Measurements from ENCODE around the gene PPP1R10.
A peak's percentile ranks its signal among the peaks of the same experiment; 100 is the strongest.
"Not testable (repeated sequence)": the region's sequence is repeated elsewhere in the genome, so short reads cannot be mapped to it uniquely, and the experiment has no call there.

PPP1R10 gene

GRCh38 chr6:30599625-30600324 lies 17.3 kb downstream of the PPP1R10 start:
- peaks cover 70% of the 10 kb centered on the region for H3K36me3 Mint-ChIP-seq (ENCODE audit: low read depth)
- H3K27ac Mint-ChIP-seq, result no peak overlapping the region
- no peak overlapping the region for H3K4me3 Mint-ChIP-seq
- no peaks in the 10 kb centered on the region for H3K27me3 Mint-ChIP-seq
- intact Hi-C loops (cut with micrococcal nuclease), result loop anchor here (5.0 kb wide), 1 partner anchor 57 kb away; no protein-coding TSS in a partner anchor
- H3K4me1 Mint-ChIP-seq (ENCODE audit: low read depth), result peaks cover 21% of the 10 kb centered on the region
- no peaks in the 10 kb centered on the region for H3K9me3 Mint-ChIP-seq

GRCh38 chr6:30598912-30599624 lies 18.0 kb downstream of the PPP1R10 start:
- H3K36me3 Mint-ChIP-seq (ENCODE audit: low read depth), result peaks cover 70% of the 10 kb centered on the region
- peaks cover 21% of the 10 kb centered on the region for H3K4me1 Mint-ChIP-seq (ENCODE audit: low read depth)
- H3K9me3 Mint-ChIP-seq, result no peaks in the 10 kb centered on the region
- H3K27me3 Mint-ChIP-seq, result no peaks in the 10 kb centered on the region
- intact Hi-C loops (cut with micrococcal nuclease), result loop anchor here (5.0 kb wide), 1 partner anchor 57 kb away; no protein-coding TSS in a partner anchor
- no peak overlapping the region for H3K4me3 Mint-ChIP-seq
- peak overlapping the region; percentile 52 for H3K27ac Mint-ChIP-seq

GRCh38 chr6:30597315-30598144 lies 19.5 kb downstream of the PPP1R10 start:
- H3K36me3 Mint-ChIP-seq (ENCODE audit: low read depth), result peaks cover 70% of the 10 kb centered on the region

GRCh38 chr6:30592287-30592686 lies 24.8 kb downstream of the PPP1R10 start:
- Mint-ChIP-seq H3K27me3 (no peaks in the 10 kb centered on the region), H3K36me3 (ENCODE audit: low read depth) (peaks cover 96% of the 10 kb centered on the region), H3K9me3 (no peaks in the 10 kb centered on the region), H3K4me1 (ENCODE audit: low read depth) (no peaks in the 10 kb centered on the region), H3K27ac (no peak overlapping the region), H3K4me3 (no peak overlapping the region)
- intact Hi-C loops (cut with micrococcal nuclease), result no loop called here

More at GRCh38 chr6:30597315-30598144, 19.5 kb downstream of the PPP1R10 start:
- not testable (repeated sequence) for H3K4me3 Mint-ChIP-seq; H3K27me3 Mint-ChIP-seq; H3K27ac Mint-ChIP-seq; H3K9me3 Mint-ChIP-seq; H3K4me1 Mint-ChIP-seq (ENCODE audit: low read depth)
- intact Hi-C loops (cut with micrococcal nuclease), result loop anchor here (1.0 to 5.0 kb wide), 2 partner anchors 55 to 115 kb away; no protein-coding TSS in a partner anchor

- intact Hi-C loops (cut with micrococcal nuclease), result no loop called here
- no peaks in the 10 kb centered on the region for H3K27me3 Mint-ChIP-seq
- H3K36me3 Mint-ChIP-seq (ENCODE audit: low read depth), result peaks cover 98% of the 10 kb centered on the region
- no peaks in the 10 kb centered on the region for H3K9me3 Mint-ChIP-seq
- no peak overlapping the region for H3K27ac Mint-ChIP-seq
- no peaks in the 10 kb centered on the region for H3K4me1 Mint-ChIP-seq (ENCODE audit: low read depth)
- no peak overlapping the region for H3K4me3 Mint-ChIP-seq
Measured at GRCh38 chr6:30591008-30591407, 26.0 kb downstream of the PPP1R10 start.

- Mint-ChIP-seq H3K27ac (no peak overlapping the region), H3K36me3 (ENCODE audit: low read depth) (peaks cover 100% of the 10 kb centered on the region), H3K4me1 (ENCODE audit: low read depth) (no peaks in the 10 kb centered on the region), H3K9me3 (no peaks in the 10 kb centered on the region), H3K27me3 (no peaks in the 10 kb centered on the region), H3K4me3 (no peak overlapping the region)
- intact Hi-C loops (cut with micrococcal nuclease), result no loop called here
Measured at GRCh38 chr6:30590509-30590908, 26.5 kb downstream of the PPP1R10 start.

GRCh38 chr6:30589754-30590358 lies 27.2 kb downstream of the PPP1R10 start:
- Mint-ChIP-seq H3K4me1 (ENCODE audit: low read depth) (no peaks in the 10 kb centered on the region), H3K27me3 (no peaks in the 10 kb centered on the region), H3K27ac (no peak overlapping the region), H3K9me3 (no peaks in the 10 kb centered on the region), H3K4me3 (no peak overlapping the region), H3K36me3 (ENCODE audit: low read depth) (peaks cover 100% of the 10 kb centered on the region)
- intact Hi-C loops (cut with micrococcal nuclease), result no loop called here

- Mint-ChIP-seq H3K4me3 (no peak overlapping the region), H3K9me3 (no peaks in the 10 kb centered on the region), H3K4me1 (ENCODE audit: low read depth) (no peaks in the 10 kb centered on the region), H3K36me3 (ENCODE audit: low read depth) (peaks cover 100% of the 10 kb centered on the region), H3K27ac (no peak overlapping the region), H3K27me3 (no peaks in the 10 kb centered on the region)
- intact Hi-C loops (cut with micrococcal nuclease), result no loop called here
Measured at GRCh38 chr6:30583921-30584320, 33.1 kb downstream of the PPP1R10 start.

- intact Hi-C loops (cut with micrococcal nuclease), result no loop called here
- no peak overlapping the region for H3K4me3 Mint-ChIP-seq
- H3K36me3 Mint-ChIP-seq (ENCODE audit: low read depth), result peaks cover 76% of the 10 kb centered on the region
- H3K4me1 Mint-ChIP-seq (ENCODE audit: low read depth), result peaks cover 21% of the 10 kb centered on the region
- H3K9me3 Mint-ChIP-seq, result no peaks in the 10 kb centered on the region
- no peaks in the 10 kb centered on the region for H3K27me3 Mint-ChIP-seq
- no peak overlapping the region for H3K27ac Mint-ChIP-seq
Measured at GRCh38 chr6:30578051-30578450, 39.0 kb downstream of the PPP1R10 start.

- Mint-ChIP-seq H3K4me1 (ENCODE audit: low read depth) (peaks cover 56% of the 10 kb centered on the region), H3K27ac (peak overlapping the region; percentile 2), H3K4me3 (no peak overlapping the region), H3K9me3 (no peaks in the 10 kb centered on the region), H3K36me3 (ENCODE audit: low read depth) (peaks cover 40% of the 10 kb centered on the region), H3K27me3 (no peaks in the 10 kb centered on the region)
- intact Hi-C loops (cut with micrococcal nuclease), result no loop called here
Measured at GRCh38 chr6:30573113-30573512, 43.9 kb downstream of the PPP1R10 start.

GRCh38 chr6:30572148-30572547 lies 44.9 kb downstream of the PPP1R10 start:
- H3K4me3 Mint-ChIP-seq, result peak overlapping the region; percentile 92
- no peaks in the 10 kb centered on the region for H3K9me3 Mint-ChIP-seq
- H3K27me3 Mint-ChIP-seq, result no peaks in the 10 kb centered on the region
- H3K36me3 Mint-ChIP-seq (ENCODE audit: low read depth), result peaks cover 31% of the 10 kb centered on the region
- peak overlapping the region; percentile 89 for H3K27ac Mint-ChIP-seq
- H3K4me1 Mint-ChIP-seq (ENCODE audit: low read depth), result peaks cover 56% of the 10 kb centered on the region
- intact Hi-C loops (cut with micrococcal nuclease), result no loop called here

- peaks cover 55% of the 10 kb centered on the region for H3K4me1 Mint-ChIP-seq (ENCODE audit: low read depth)
- intact Hi-C loops (cut with micrococcal nuclease), result loop anchor here (1.0 kb wide), 2 partner anchors 14 to 44 kb away; partner anchors contain the start of gene PRR3
- peaks cover 26% of the 10 kb centered on the region for H3K36me3 Mint-ChIP-seq (ENCODE audit: low read depth)
- H3K9me3 Mint-ChIP-seq, result no peaks in the 10 kb centered on the region
- peak overlapping the region; percentile 89 for H3K27ac Mint-ChIP-seq
- no peaks in the 10 kb centered on the region for H3K27me3 Mint-ChIP-seq
- H3K4me3 Mint-ChIP-seq, result peak overlapping the region; percentile 92
Measured at GRCh38 chr6:30571762-30572082, 45.3 kb downstream of the PPP1R10 start.

- Mint-ChIP-seq H3K9me3 (no peaks in the 10 kb centered on the region), H3K4me1 (ENCODE audit: low read depth) (peaks cover 51% of the 10 kb centered on the region), H3K27me3 (no peaks in the 10 kb centered on the region), H3K36me3 (ENCODE audit: low read depth) (peaks cover 21% of the 10 kb centered on the region), H3K4me3 (peak within 1 kb of the TSS; percentile 92), H3K27ac (peak within 1 kb of the TSS; percentile 89)
- intact Hi-C loops (cut with micrococcal nuclease), result loop anchor here (1.0 kb wide), 2 partner anchors 14 to 44 kb away; partner anchors contain the start of gene PRR3
Measured at GRCh38 chr6:30571075-30571761, 45.8 kb downstream of the PPP1R10 start, which contains the start of gene ABCF1. Gene ABCF1 (plus strand): TSS chr6:30571442. CDS start chr6:30571488, 46 bp downstream.

All from dendritic cell treated with granulocyte-macrophage colony-stimulating factor and Interleukin-4, amounts not matched to agents 40 ng/mL and 50 ng/mL, for 4 days (primary cell).